H54 (cell line): ENCODE results near the gene ICAM5.

Source experiments
- DNase-seq: peaks from one replicate; pipeline ENCODE4 v3.0.0; 2011; ENCODE audit warnings: low spot score, mixed read lengths; ENCODE audit not compliant: insufficient read length
- FAIRE-seq: peaks from 3 replicates; lab custom pipeline; 2011; peaks lifted over from hg19 to GRCh38; lab: Jason Lieb, UNC
- POLR2A ChIP-seq: IDR thresholded peaks from 2 replicates; pipeline ENCODE4 v1.6.1; 2011; ENCODE audit warnings: low read depth, mild to moderate bottlenecking, low read length

ICAM5 gene

GRCh38 chr19:10291554-10292205 is 1.9 kb downstream of the ICAM5 start:
- FAIRE-seq = no peak
- no peak for TF ChIP-seq POLR2A
- no peak for DNase-seq

GRCh38 chr19:10292206-10292788 is 2.5 kb downstream of the ICAM5 start:
- FAIRE-seq = no peak
- TF ChIP-seq POLR2A = no peak
- DNase-seq = peak; percentile 67

- no peak for TF ChIP-seq POLR2A
- FAIRE-seq (no peak), DNase-seq (no peak)
Observed at GRCh38 chr19:10292789-10293636, 3.3 kb downstream of the ICAM5 start.

GRCh38 chr19:10293637-10294367 is 4.0 kb downstream of the ICAM5 start:
- DNase-seq (no peak), FAIRE-seq (no peak)
- TF ChIP-seq POLR2A = no peak

- TF ChIP-seq POLR2A = no peak
- DNase-seq = no peak
- FAIRE-seq = no peak
Observed at GRCh38 chr19:10294368-10294697, 4.6 kb downstream of the ICAM5 start.

- no peak for TF ChIP-seq POLR2A
- no peak for FAIRE-seq
- no peak for DNase-seq
Observed at GRCh38 chr19:10295305-10295846, 5.6 kb downstream of the ICAM5 start.

- TF ChIP-seq POLR2A = no peak
- DNase-seq (no peak), FAIRE-seq (no peak)
Observed at GRCh38 chr19:10295847-10296591, 6.3 kb downstream of the ICAM5 start.

GRCh38 chr19:10299545-10300458 is 10.1 kb downstream of the ICAM5 start:
- TF ChIP-seq POLR2A = no peak
- no peak for DNase-seq
- no peak for FAIRE-seq

GRCh38 chr19:10305139-10305806 is 15.5 kb downstream of the ICAM5 start:
- FAIRE-seq (no peak), DNase-seq (no peak)
- TF ChIP-seq POLR2A = no peak

GRCh38 chr19:10306327-10306726 is 16.6 kb downstream of the ICAM5 start:
- DNase-seq (no peak), FAIRE-seq (no peak)
- TF ChIP-seq POLR2A = no peak

GRCh38 chr19:10309423-10309822 is 19.7 kb downstream of the ICAM5 start, which contains the start of gene ZGLP1:
Gene ZGLP1 (minus strand): TSS chr19:10309815.
- no peak for TF ChIP-seq POLR2A
- DNase-seq (no peak), FAIRE-seq (no peak)
